Stimulated activated CD4-positive, alpha-beta T cell treated with anti-CD3 and anti-CD28 coated beads, Interleukin-1b, Interleukin-23, amount 100 ng/mL, for 24 hours (primary cell): ENCODE measurements around the gene KLHL35.
"Not testable (repeated sequence)": the region's sequence is repeated elsewhere in the genome, so short reads cannot be mapped to it uniquely, and the experiment has no call there.

ENCODE experiments used
- DNase-seq, 4 experiments: peaks; one replicate each; pipeline ENCODE4 v3.0.0-alpha.2; 2020; ENCODE audit warnings: low read depth in 4 of 4, low spot score in 1 of 4

KLHL35 gene

GRCh38 chr11:75394085-75394840 is 38.7 kb downstream of the KLHL35 start:
- DNase-seq: no peak

GRCh38 chr11:75389925-75390324 is 43.1 kb downstream of the KLHL35 start:
- DNase-seq: no peak

DNA sequence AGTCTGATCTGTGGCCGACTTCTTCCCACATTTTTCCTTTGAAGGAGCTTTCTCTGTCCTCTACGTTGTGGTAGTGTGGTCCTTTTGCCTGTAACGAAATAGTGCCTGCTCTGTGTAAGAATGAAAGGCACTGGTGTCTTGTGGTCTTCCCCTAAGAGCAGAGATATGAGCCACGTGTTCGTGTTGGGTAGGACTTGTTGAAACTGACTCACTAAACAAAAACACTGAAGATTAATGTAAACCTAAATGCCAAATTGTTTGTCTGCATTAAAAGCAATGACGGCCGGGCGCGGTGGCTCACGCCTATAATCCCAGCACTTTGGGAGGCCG is 43.8 kb downstream of the KLHL35 start:
- DNase-seq: no peak

DNA sequence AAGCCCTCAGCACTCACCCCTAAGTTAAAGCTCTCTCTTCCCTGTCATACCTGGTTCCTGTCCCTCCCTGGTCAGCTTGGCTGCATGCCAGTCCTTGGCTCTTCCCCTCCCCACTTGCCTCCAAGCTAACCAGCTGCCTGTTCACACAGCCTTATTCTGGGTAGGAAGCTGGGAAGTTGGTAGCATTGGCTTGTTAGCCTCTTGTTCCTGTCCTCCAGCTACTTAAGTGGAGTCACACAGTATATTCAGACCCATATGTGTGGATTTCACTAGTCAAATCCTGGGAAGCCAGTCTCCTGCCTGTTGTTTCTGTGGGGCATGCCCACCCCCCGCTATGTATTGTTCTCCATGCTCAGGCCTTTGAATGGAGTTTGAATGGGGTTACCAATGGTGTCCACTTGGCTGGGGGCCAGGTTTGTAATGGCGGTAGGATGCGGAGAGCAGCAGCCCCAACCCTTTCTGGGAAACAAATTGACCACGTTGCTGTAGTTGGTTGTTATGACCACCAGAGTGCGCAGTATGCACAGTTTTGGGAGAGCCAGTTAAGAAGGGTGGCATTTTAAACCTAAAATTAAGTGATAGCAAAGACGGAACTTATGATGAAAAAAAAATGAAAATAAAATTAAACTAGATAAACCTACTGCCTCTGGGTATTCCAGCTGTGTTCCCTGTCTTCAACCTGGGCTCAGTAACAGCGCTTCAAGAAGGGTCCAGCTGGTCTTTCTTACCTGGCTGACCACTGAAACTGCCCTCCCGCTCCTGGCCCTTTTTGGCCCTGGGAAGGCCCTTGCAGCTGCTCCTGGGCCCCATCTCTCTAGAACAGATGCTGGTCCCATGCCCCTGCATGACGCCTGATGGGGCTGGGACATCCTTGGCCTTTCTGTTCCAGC is 44.4 kb downstream of the KLHL35 start:
- DNase-seq: peak; percentile 38 to 48 (median 42)

DNA sequence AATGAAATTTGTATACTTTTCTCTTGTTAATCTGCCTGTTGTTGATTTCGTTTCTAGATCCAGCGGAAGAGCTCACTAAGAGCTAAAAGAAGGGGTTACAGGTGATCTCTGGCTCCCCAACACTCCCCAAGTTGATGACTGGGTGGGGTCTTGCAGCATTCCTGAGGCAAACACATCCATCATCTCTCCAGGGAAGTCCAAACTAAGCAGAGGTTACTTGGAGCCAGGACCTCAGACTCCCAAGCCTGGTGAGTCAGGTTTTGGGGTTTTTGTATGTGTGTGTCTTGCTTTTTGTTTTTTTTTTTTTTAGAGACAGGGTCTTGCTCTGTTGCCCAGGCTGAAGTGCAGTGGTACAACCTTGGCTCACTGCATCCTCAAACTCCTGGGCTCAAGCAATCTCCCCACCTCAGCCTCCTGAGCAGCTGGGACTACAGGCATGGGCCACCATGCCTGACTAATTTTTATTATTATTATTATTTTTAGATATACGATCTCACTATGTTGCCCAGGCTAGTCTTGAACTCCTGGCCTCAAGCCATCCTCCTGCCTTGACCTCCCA is 45.2 kb downstream of the KLHL35 start:
- DNase-seq: no peak

DNA sequence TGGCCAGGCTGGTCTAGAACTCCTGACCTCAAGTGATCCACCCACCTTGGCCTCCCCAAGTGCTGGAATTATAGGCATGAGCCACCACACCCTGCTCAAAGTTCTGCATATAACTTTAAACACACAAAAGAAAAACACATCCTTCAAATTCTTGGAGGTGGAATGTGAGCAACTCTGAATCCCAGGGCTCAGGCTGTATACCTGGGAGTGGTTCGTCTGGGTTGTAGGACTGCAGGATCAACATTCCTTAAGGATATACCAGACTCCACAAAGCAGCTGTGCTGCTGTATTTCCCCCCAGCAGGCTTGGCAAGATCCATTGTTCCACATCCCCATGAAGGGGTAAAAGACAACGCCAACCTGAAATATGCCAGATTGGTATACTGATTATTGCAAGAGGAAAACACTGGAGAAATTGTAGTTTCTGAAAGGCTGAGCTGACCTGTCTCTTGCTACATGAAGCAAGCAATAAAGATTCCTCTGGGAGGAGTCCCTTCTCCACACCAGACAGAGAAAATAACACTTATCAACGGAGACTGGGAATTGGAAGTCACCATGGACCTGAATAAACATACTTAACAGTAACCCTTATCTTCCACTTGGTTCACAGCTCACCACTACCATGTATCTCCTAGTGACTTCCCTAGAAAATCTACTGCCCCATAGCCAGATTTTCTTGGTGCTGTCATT is 45.9 kb downstream of the KLHL35 start:
- DNase-seq: no peak

- DNase-seq: peak; percentile 52 to 77 (median 63)
Measured at GRCh38 chr11:75384438-75385080, 48.4 kb downstream of the KLHL35 start.

DNA sequence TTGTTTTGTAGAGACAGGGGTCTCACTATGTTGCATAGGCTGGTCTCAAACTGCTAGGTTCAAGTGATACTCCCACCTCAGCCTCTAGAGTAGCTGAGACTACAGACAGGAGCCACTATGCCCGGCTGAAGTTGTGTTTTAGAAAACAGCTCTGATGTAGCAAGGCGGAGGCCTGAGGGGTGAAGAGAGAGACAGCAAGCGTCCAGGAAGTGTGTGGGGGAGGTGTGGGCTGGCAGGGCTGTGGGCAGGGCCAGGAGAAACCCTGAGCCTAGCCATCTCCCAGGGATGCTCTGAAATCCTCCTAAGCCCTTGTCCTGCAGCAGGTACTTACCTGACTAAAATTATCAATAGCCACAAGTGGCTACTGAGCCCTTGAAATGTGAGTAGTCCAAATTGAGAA is 49.8 kb downstream of the KLHL35 start:
- DNase-seq: no peak

DNA sequence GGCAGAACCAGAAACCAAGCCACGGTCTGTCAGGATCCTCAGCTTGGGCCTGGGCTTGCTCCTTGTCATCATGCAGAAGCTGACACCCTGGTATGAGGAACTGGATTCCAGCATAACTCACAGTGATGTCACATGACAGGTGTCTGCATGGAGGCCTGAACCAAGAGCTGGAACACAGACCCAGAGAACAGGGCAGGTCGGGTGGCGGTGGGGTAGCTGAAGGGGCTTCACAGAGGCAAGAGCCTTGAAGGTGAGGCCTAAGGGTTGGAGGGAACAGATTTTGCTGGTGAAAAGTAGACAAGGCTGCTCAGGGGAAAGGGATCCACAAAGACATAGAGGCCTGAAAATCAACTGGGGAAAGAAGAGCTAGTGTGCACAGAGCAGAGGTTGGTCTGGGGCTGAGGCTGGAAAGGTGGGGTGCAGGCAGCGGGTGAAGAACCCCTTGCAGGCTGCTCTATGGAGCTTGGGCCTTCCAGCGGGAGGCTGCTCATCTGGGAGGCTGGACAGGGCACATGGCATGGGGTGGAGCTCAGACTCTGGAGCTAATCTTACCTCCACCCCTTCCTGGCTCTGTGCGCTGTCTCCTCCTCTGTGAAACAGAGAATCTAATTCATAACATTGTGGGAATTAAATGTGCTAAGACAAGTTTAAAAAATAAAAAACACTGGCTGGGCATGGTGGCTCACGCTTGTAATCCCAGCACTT is 52.1 kb downstream of the KLHL35 start:
- no peak for DNase-seq

DNA sequence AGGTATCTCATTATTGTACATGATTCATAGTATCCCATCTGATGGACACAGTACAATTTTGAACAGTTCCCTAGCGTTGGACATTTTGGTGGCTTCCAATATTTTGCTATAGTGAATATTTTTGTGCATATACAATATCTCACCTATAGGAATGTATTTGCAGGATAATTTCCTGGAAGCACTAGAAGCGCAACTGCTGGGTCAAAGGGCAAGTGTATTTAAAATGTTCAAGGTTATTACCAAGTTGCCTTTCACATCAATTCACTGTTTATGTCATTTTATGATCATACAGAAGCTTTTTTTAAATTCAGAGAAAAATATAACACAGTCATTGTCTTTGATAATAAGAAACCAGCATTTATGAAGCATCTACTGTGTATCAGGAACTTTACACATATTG is 52.8 kb downstream of the KLHL35 start:
- no peak for DNase-seq

DNA sequence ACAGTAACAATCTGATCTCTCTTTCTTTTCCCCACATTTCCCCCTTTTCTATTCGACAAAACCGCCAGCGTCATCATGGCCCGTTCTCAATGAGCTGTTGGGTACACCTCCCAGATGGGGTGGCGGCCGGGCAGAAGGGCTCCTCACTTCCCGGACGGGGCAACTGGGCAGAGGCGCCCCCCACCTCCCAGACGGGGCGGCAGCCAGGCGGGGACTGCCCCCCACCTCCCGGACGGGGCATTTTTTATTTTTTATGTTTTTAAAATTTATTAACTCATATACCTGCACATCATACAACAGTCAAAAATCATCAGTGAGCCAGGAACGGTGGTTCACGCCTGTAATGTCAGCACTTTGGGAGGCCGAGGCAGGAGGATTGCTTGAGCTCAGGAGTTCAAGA is 54.2 kb downstream of the KLHL35 start:
- DNase-seq: not testable (repeated sequence)

DNA sequence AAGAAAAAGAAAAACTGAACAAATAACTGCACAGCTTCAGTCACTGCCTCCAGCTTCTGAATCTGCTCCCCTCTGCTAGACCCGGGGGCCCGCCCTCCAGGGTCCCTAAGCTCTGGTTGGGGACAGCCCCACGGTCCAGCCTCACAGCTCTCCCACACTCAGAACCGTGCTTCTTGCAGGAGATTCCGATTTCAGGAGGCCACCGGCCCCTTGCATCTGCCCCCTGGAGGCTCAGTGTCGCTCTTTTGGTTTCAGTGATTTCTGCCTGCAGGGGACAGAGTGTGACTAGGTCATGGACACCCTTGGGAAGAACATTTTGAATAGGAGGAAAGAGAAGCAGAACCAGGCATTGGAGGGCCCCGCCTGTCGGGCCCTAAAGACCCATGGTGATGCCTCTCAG is 56.8 kb downstream of the KLHL35 start:
- no peak for DNase-seq

DNA sequence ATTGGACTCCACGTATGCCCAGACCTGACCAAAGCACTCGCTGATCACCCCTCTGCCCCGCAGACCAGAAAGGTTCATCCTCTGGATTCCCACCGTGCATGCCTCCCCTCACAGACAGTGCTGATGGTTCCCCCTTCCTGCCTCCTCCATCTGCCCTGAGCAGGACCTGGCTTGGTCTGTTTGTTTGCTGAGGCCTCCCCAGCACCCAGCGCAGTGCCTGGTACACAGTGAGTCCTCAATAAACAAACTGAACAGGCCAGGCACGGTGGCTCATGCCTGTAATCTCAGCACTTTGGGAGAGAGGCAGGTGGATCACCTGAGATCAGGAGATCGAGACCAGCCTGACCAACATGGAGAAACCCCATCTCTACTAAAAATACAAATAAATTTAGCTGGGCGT is 57.4 kb downstream of the KLHL35 start:
- DNase-seq: no peak

GRCh38 chr11:75374646-75375045 is 58.4 kb downstream of the KLHL35 start:
- no peak for DNase-seq

GRCh38 chr11:75373201-75373600 is 59.8 kb downstream of the KLHL35 start:
- DNase-seq: no peak
